GM12878 (cell line): ENCODE measurements around the gene CEP57. TPM values are rescaled to one million over a fixed set of nuclear protein-coding genes. Genes with fewer than 3 reads are reported as not detected.

Experiments
- ATAC-seq: fragments of 200-7000 bp; cut with Tn5 transposase; 3 replicates; pipeline ENCODE4 v1.9.1; 2020; ENCODE audit warnings: mild to moderate bottlenecking, moderate library complexity
- BruUV-seq: library from RNA; stranded (reverse); fragments of 400-500 nt; replicated peaks from 2 replicates; lab custom pipeline; 2021; lab: Mats Ljungman, UMichigan
- CTCF ChIA-PET: fragments of 300-600 bp; sonication (Branson Sonifier 250); formaldehyde crosslinking; extraction: SDS; loops from one replicate; lab custom pipeline; 2021; ENCODE audit warnings: inconsistent platforms; lab: Yijun Ruan, JAX
- POLR2A ChIA-PET: fragments of 350-600 bp; formaldehyde crosslinking; extraction: SDS; loops from one replicate; lab custom pipeline; 2021; ENCODE audit warnings: inconsistent platforms; lab: Charles Lee
- RAD21 ChIA-PET: fragments of 300-600 bp; sonication (Branson Sonifier 250); formaldehyde crosslinking; loops from one replicate; lab custom pipeline; 2023; ENCODE audit warnings: antibody characterized with exemption; ENCODE audit not compliant: unreplicated experiment; lab: Charles Lee
- SMC1A ChIA-PET: fragments of 300-600 bp; sonication (Branson Sonifier 250); formaldehyde crosslinking; loops from one replicate; lab custom pipeline; 2023; ENCODE audit not compliant: unreplicated experiment, uncharacterized antibody; lab: Charles Lee
- DNase-seq: peaks from one replicate; pipeline ENCODE4 v3.0.0-alpha.2; 2011; ENCODE audit warnings: low read depth, low spot score
- FAIRE-seq: peaks from 3 replicates; lab custom pipeline; 2011; peaks lifted over from hg19 to GRCh38; lab: Jason Lieb, UNC
- H2AFZ ChIP-seq: 2 replicates; pipeline ENCODE4 v1.6.0; 2011; ENCODE audit warnings: low read depth, low read length, control low read depth; ENCODE audit not compliant: control insufficient read depth
- H3K27ac ChIP-seq: 2 replicates; pipeline ENCODE4 v1.5.1; 2011; ENCODE audit warnings: control low read depth; ENCODE audit not compliant: control insufficient read depth, insufficient read depth
- H3K27me3 ChIP-seq, 2 experiments: replicated peaks in 1 of 2; 2 replicates each; pipeline versions ENCODE4 v1.6.0 to v1.6.1; 2011; ENCODE audit warnings: low read length in 1 of 2; ENCODE audit not compliant: control insufficient read depth in 2 of 2, insufficient read depth in 2 of 2
- H3K36me3 ChIP-seq, 2 experiments: 2 replicates each; pipeline ENCODE4 v1.5.1; 2011; ENCODE audit warnings: low read length in 1 of 2; ENCODE audit not compliant: control insufficient read depth in 2 of 2, insufficient read depth in 2 of 2
- H3K4me1 ChIP-seq: 2 replicates; pipeline ENCODE4 v1.6.1; 2011; ENCODE audit warnings: mild to moderate bottlenecking, low read length, moderate library complexity, mixed read lengths; ENCODE audit not compliant: control insufficient read depth, insufficient read depth
- H3K4me2 ChIP-seq: 2 replicates; pipeline ENCODE4 v1.6.0; 2011; ENCODE audit warnings: control low read depth; ENCODE audit not compliant: control insufficient read depth, insufficient read depth
- H3K4me3 ChIP-seq: fragments of 200-600 bp; sonication (generic); 2 replicates; pipeline ENCODE4 v1.5.1; 2016
- H3K79me2 ChIP-seq: 2 replicates; pipeline ENCODE4 v1.6.0; 2011; ENCODE audit warnings: low read length; ENCODE audit not compliant: control insufficient read depth, insufficient read depth
- H3K9ac ChIP-seq: 2 replicates; pipeline ENCODE4 v1.8.0; 2011; ENCODE audit warnings: low read length, control low read depth, mixed read lengths; ENCODE audit not compliant: control insufficient read depth, insufficient read depth
- H3K9me3 ChIP-seq: replicated peaks from 3 replicates; pipeline ENCODE4 v1.5.1; 2011; ENCODE audit warnings: mild to moderate bottlenecking, low read length; ENCODE audit not compliant: control insufficient read depth, insufficient read depth
- H4K20me1 ChIP-seq: 2 replicates; pipeline ENCODE4 v1.6.0; 2011; ENCODE audit not compliant: control insufficient read depth, insufficient read depth
- ATF7 ChIP-seq: fragments of 450-650 bp; IDR thresholded peaks from 2 replicates; pipeline ENCODE4 v1.6.1; 2016; ENCODE audit warnings: low read depth, mild to moderate bottlenecking
- CHD2 ChIP-seq: IDR thresholded peaks from 2 replicates; pipeline ENCODE4 v1.6.1; 2011; ENCODE audit warnings: low read depth, low read length, improper control_type of control experiment, borderline replicate concordance
- HDAC2 ChIP-seq: fragments of 200-600 bp; sonication (generic); IDR thresholded peaks from 2 replicates; pipeline ENCODE4 v1.6.1; 2017
- HDAC6 ChIP-seq: fragments of 200-600 bp; sonication (generic); IDR thresholded peaks from one replicate; pipeline ENCODE4 v1.8.0; 2017; ENCODE audit warnings: antibody characterized with exemption; ENCODE audit not compliant: unreplicated experiment
- PML ChIP-seq: IDR thresholded peaks from 2 replicates; pipeline ENCODE4 v1.6.1; 2012; ENCODE audit warnings: low read length, inconsistent platforms
- POLR2AphosphoS2 ChIP-seq: IDR thresholded peaks from 2 replicates; pipeline ENCODE4 v1.6.1; 2011; ENCODE audit warnings: low read depth, mild to moderate bottlenecking, low read length, improper control_type of control experiment, moderate library complexity
- POU2F2 ChIP-seq: IDR thresholded peaks from 3 replicates; pipeline ENCODE4 v1.6.1; 2011; ENCODE audit warnings: low read depth, mild to moderate bottlenecking, low read length, borderline replicate concordance
- RELA ChIP-seq: fragments of 450-650 bp; IDR thresholded peaks from 2 replicates; pipeline ENCODE4 v1.8.0; 2014; ENCODE audit warnings: borderline replicate concordance; ENCODE audit not compliant: partially characterized antibody
- SPI1 ChIP-seq: IDR thresholded peaks from 2 replicates; pipeline ENCODE4 v1.6.1; 2011; ENCODE audit warnings: low read depth, mild to moderate bottlenecking, low read length, moderate library complexity, borderline replicate concordance; ENCODE audit not compliant: insufficient read depth
- YY1 ChIP-seq: IDR thresholded peaks from 2 replicates; pipeline ENCODE4 v1.6.1; 2011; ENCODE audit warnings: low read depth, mild to moderate bottlenecking, low read length
- WGBS: methylation state at CpG from one replicate; pipeline ENCODE4 v1.1.6; 2016; ENCODE audit warnings: low lambda C conversion rate; ENCODE audit not compliant: insufficient replicate concordance, insufficient coverage; ENCODE audit errors: missing lambda C conversion rate; 5-methylcytosine and 5-hydroxymethylcytosine counted together
- in situ Hi-C: fragments of 300-500 bp; cut with MboI; formaldehyde crosslinking; loops from 9 replicates; pipeline ENCODE4 v1.14.3; 2018; ENCODE audit warnings: mixed read lengths
- intact Hi-C: fragments of 100-400 bp; cut with micrococcal nuclease; formaldehyde crosslinking; loops from one replicate; pipeline ENCODE4 v1.14.2; 2022; ENCODE audit not compliant: unreplicated experiment
- polyA plus RNA-seq, 11 experiments: library from polyadenylated mRNA; depleted of rRNA in 4 of 11; unstranded in 6 of 11; stranded (reverse) in 5 of 11; fragments of >200 nt; fragmentation: Nextera tagmentation in 4 of 11; fragmentation: Illumina TruSeq in 1 of 11; extraction: Ambion mirVana in 4 of 11; extraction: Trizol in 1 of 11; gene quantifications; 1 replicate in 1 of 11; 2 replicates in 10 of 11; pipeline versions ENCODE4 v1.2.1 to v1.2.3, GENCODE V29; 2011 to 2016; ENCODE audit warnings: inconsistent platforms in 2 of 11, missing spikeins in 2 of 11, low read depth in 1 of 11
- total RNA-seq, 4 experiments: library from RNA; depleted of rRNA in 3 of 4; stranded (reverse); fragments of >200 nt in 3 of 4; fragmentation: Illumina TruSeq in 1 of 4; extraction: Trizol in 1 of 4; gene quantifications; 2 replicates each; pipeline versions ENCODE4 v1.2.1 to v1.2.3, GENCODE V29; 2013 to 2021
- TF ChIP-seq, protein P1 (sequence below), 3 experiments: IDR thresholded peaks in 2 of 3; conservative IDR thresholded peaks in 1 of 3; 2 replicates each; pipeline ENCODE4 v1.5.1; 2011; ENCODE audit warnings: low read depth in 3 of 3, low read length in 3 of 3, mild to moderate bottlenecking in 3 of 3, control low read depth in 2 of 3, moderate library complexity in 2 of 3, inconsistent platforms in 1 of 3, mixed read lengths in 1 of 3; ENCODE audit not compliant: control insufficient read depth in 2 of 3, insufficient read depth in 1 of 3; ENCODE audit errors: extremely low read depth in 1 of 3
- TF ChIP-seq, protein P2 (sequence below): fragments of 450-650 bp; formaldehyde crosslinking; IDR thresholded peaks from 2 replicates; pipeline ENCODE4 v1.5.0; 2022; ENCODE audit warnings: mild to moderate bottlenecking, missing genetic modification characterization

CEP57 gene
- total and polyA plus RNA-seq, 10 of the 15 experiments (the other 5 are each of a cell fraction or from before 2014, with no cell fraction given) = 19.4 to 85.4 (median 56.8) TPM

DNA sequence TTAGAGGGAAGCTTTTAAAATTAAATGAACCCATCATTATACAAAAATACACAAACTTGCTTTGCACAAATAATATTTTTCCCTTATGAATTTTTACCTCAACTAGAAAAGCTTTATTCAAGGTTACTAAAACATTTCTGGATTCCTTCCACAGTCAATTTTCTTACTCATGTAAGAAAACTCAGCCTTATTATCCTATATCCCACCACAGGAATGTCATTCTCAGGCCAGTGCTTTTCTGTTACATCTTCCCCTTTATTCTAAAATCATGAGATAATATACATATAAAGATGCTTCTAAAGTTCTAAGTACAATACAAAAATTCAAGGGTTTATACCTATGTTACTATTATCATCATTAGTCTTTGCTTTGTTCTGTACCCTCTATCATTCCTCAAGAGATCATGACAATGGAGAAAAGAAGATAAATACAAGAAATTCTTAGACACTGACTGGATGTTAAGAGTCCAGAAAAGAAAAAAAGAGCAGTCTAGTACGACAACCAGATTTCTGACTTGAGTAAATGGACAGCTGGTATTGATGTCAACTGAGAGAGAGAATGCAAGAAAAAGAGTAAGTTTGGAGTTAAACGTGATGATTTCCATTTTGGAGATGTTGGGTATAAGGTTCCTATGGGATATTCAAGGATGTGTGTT lies 73.3 kb downstream of the CEP57 start:
- H3K36me3 ChIP-seq = no peaks in the 10 kb centered on the region
- H2AFZ ChIP-seq = no peak overlapping the region
- no peak overlapping the region for H3K4me3 ChIP-seq
- no TSS peak for BruUV-seq
- ChIA-PET POLR2A (no interaction called here), SMC1A (interaction anchor here (0.8 to 1.9 kb wide), 2 partner anchors 36 to 562 kb away, joined by 3 to 5 read pairs; no protein-coding TSS in a partner anchor), CTCF (interaction anchor here (1.3 kb wide), 1 partner anchor 14 kb away, joined by 4 read pairs; no protein-coding TSS in a partner anchor), RAD21 (no interaction called here)
- H3K4me2 ChIP-seq = no peak overlapping the region
- H3K79me2 ChIP-seq = no peaks in the 10 kb centered on the region
- no peak for DNase-seq
- no peaks in the 10 kb centered on the region for H4K20me1 ChIP-seq
- FAIRE-seq = no peak
- intact Hi-C loops = no loop called here
- TF ChIP-seq ATF7 (no peak), POU2F2 (no peak), CHD2 (no peak), POLR2AphosphoS2 (no peak), PML (no peak), YY1 (no peak), HDAC6 (no peak), RELA (no peak), HDAC2 (no peak), SPI1 (no peak)
- TF ChIP-seq, protein P1, sequence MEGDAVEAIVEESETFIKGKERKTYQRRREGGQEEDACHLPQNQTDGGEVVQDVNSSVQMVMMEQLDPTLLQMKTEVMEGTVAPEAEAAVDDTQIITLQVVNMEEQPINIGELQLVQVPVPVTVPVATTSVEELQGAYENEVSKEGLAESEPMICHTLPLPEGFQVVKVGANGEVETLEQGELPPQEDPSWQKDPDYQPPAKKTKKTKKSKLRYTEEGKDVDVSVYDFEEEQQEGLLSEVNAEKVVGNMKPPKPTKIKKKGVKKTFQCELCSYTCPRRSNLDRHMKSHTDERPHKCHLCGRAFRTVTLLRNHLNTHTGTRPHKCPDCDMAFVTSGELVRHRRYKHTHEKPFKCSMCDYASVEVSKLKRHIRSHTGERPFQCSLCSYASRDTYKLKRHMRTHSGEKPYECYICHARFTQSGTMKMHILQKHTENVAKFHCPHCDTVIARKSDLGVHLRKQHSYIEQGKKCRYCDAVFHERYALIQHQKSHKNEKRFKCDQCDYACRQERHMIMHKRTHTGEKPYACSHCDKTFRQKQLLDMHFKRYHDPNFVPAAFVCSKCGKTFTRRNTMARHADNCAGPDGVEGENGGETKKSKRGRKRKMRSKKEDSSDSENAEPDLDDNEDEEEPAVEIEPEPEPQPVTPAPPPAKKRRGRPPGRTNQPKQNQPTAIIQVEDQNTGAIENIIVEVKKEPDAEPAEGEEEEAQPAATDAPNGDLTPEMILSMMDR (IDR thresholded peaks at IDR 0.05 in 2 of 3, conservative IDR thresholded peaks at IDR 0.05 in 1 of 3; ENCODE audit: control insufficient read depth in 2 of 3, extremely low read depth in 1 of 3, insufficient read depth in 1 of 3, low read depth in 3 of 3, low read length in 3 of 3) = no peak
- TF ChIP-seq, protein P2, sequence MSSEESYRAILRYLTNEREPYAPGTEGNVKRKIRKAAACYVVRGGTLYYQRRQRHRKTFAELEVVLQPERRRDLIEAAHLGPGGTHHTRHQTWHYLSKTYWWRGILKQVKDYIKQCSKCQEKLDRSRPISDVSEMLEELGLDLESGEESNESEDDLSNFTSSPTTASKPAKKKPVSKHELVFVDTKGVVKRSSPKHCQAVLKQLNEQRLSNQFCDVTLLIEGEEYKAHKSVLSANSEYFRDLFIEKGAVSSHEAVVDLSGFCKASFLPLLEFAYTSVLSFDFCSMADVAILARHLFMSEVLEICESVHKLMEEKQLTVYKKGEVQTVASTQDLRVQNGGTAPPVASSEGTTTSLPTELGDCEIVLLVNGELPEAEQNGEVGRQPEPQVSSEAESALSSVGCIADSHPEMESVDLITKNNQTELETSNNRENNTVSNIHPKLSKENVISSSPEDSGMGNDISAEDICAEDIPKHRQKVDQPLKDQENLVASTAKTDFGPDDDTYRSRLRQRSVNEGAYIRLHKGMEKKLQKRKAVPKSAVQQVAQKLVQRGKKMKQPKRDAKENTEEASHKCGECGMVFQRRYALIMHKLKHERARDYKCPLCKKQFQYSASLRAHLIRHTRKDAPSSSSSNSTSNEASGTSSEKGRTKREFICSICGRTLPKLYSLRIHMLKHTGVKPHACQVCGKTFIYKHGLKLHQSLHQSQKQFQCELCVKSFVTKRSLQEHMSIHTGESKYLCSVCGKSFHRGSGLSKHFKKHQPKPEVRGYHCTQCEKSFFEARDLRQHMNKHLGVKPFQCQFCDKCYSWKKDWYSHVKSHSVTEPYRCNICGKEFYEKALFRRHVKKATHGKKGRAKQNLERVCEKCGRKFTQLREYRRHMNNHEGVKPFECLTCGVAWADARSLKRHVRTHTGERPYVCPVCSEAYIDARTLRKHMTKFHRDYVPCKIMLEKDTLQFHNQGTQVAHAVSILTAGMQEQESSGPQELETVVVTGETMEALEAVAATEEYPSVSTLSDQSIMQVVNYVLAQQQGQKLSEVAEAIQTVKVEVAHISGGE (CRISPR knock-in tag) = no peak
- no peak overlapping the region for H3K9ac ChIP-seq
- no peak for ATAC-seq
- in situ Hi-C loops = no loop called here
- no peaks in the 10 kb centered on the region for H3K27me3 ChIP-seq
- 100% methylated on average over 2 of the region's 2 CpGs for WGBS
- no peaks in the 10 kb centered on the region for H3K9me3 ChIP-seq
- no peak overlapping the region for H3K27ac ChIP-seq
- H3K4me1 ChIP-seq = no peaks in the 10 kb centered on the region
